PFSK-1 (cell line): Measurements from ENCODE around the gene MRGPRG.

Experiments
- POLR2AphosphoS5 ChIP-seq: IDR thresholded peaks from 2 replicates; pipeline ENCODE4 v1.6.1; 2012; ENCODE audit warnings: low read depth, mild to moderate bottlenecking, control low read depth, low read length, moderate library complexity
- TAF1 ChIP-seq: IDR thresholded peaks from 2 replicates; pipeline ENCODE4 v1.6.1; 2012; ENCODE audit warnings: low read length, control low read depth, borderline replicate concordance; ENCODE audit not compliant: insufficient read depth

DNA sequence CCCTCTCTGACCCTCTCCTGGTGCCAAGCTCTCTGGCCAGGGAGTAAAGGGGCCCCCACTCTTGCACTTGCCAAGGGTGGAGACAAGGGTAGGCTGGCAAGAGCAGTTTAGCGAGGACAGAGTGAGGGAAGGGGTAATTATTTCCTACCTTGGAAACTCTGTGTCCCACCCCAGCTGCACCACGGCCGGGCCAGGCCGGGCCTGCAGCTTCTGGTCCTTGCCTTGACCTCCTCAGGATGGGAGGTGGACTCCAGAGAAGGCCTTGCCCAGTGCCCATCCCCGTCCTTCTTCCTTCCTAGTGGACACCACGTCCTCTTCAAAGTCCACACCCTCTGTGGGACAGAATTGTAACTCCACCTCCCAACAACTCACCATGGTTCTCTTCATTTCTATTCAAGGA is 35.1 kb downstream of the MRGPRG start:
- TF ChIP-seq POLR2AphosphoS5 = no peak
- TF ChIP-seq TAF1 = no peak
